ENCODE data around the gene PDIA5.
A peak's percentile ranks its signal among the peaks of the same experiment; 100 is the strongest.

The PDIA5 gene

GRCh38 chr3:123158330-123158729, 91.5 kb downstream of the PDIA5 start:
- H3K27me3 ChIP-seq (replicated peaks): no peaks in the 10 kb centered on the region
- H3K36me3 ChIP-seq (replicated peaks): peaks cover 57% of the 10 kb centered on the region
- H3K27ac ChIP-seq: no peak overlapping the region
- in situ Hi-C loops (cut with HindIII; ENCODE audit: low pct_ligation_motif_present, low sequenced_read_pairs): no loop called here
- no peak overlapping the region for H3K4me3 ChIP-seq (ENCODE audit: low read depth, low read length)
- no peak for TF ChIP-seq CTCF (IDR thresholded peaks at IDR 0.05; ENCODE audit: low read depth, low read length, missing control alignments)
- no peak for DNase-seq

- TF ChIP-seq CTCF (IDR thresholded peaks at IDR 0.05; ENCODE audit: low read depth, low read length, missing control alignments): no peak
- H3K27me3 ChIP-seq (replicated peaks): no peaks in the 10 kb centered on the region
- H3K27ac ChIP-seq: no peak overlapping the region
- H3K4me3 ChIP-seq (ENCODE audit: low read depth, low read length): no peak overlapping the region
- H3K36me3 ChIP-seq (replicated peaks): peaks cover 60% of the 10 kb centered on the region
- DNase-seq: no peak
- in situ Hi-C loops (cut with HindIII; ENCODE audit: low pct_ligation_motif_present, low sequenced_read_pairs): no loop called here
Observed at GRCh38 chr3:123158899-123159390, 92.1 kb downstream of the PDIA5 start.

GRCh38 chr3:123159926-123160635, 93.3 kb downstream of the PDIA5 start:
- DNase-seq: peak; percentile 24
- no peak for TF ChIP-seq CTCF (IDR thresholded peaks at IDR 0.05; ENCODE audit: low read depth, low read length, missing control alignments)
- H3K27ac ChIP-seq: no peak overlapping the region
- H3K27me3 ChIP-seq (replicated peaks): no peaks in the 10 kb centered on the region
- H3K4me3 ChIP-seq (ENCODE audit: low read depth, low read length): no peak overlapping the region
- peaks cover 64% of the 10 kb centered on the region for H3K36me3 ChIP-seq (replicated peaks)
- in situ Hi-C loops (cut with HindIII; ENCODE audit: low pct_ligation_motif_present, low sequenced_read_pairs): no loop called here

GRCh38 chr3:123161167-123161566, 94.3 kb downstream of the PDIA5 start:
- DNase-seq: no peak
- peaks cover 58% of the 10 kb centered on the region for H3K36me3 ChIP-seq (replicated peaks)
- H3K27me3 ChIP-seq (replicated peaks): no peaks in the 10 kb centered on the region
- peak; percentile 22 for TF ChIP-seq CTCF (IDR thresholded peaks at IDR 0.05; ENCODE audit: low read depth, low read length, missing control alignments)
- H3K27ac ChIP-seq: no peak overlapping the region
- in situ Hi-C loops (cut with HindIII; ENCODE audit: low pct_ligation_motif_present, low sequenced_read_pairs): no loop called here
- H3K4me3 ChIP-seq (ENCODE audit: low read depth, low read length): no peak overlapping the region

- Histone ChIP-seq H3K27me3 (replicated peaks) (no peaks in the 10 kb centered on the region), H3K36me3 (replicated peaks) (peaks cover 56% of the 10 kb centered on the region), H3K4me3 (ENCODE audit: low read depth, low read length) (no peak overlapping the region), H3K27ac (no peak overlapping the region)
- in situ Hi-C loops (cut with HindIII; ENCODE audit: low pct_ligation_motif_present, low sequenced_read_pairs): no loop called here
- no peak for TF ChIP-seq CTCF (IDR thresholded peaks at IDR 0.05; ENCODE audit: low read depth, low read length, missing control alignments)
- DNase-seq: no peak
Observed at GRCh38 chr3:123163141-123163540, 96.3 kb downstream of the PDIA5 start.

- TF ChIP-seq CTCF (IDR thresholded peaks at IDR 0.05; ENCODE audit: low read depth, low read length, missing control alignments): no peak
- in situ Hi-C loops (cut with HindIII; ENCODE audit: low pct_ligation_motif_present, low sequenced_read_pairs): no loop called here
- peaks cover 53% of the 10 kb centered on the region for H3K36me3 ChIP-seq (replicated peaks)
- H3K27me3 ChIP-seq (replicated peaks): no peaks in the 10 kb centered on the region
- no peak overlapping the region for H3K4me3 ChIP-seq (ENCODE audit: low read depth, low read length)
- no peak for DNase-seq
- no peak overlapping the region for H3K27ac ChIP-seq
Observed at GRCh38 chr3:123165163-123165562, 98.3 kb downstream of the PDIA5 start.

All from brain microvascular endothelial cell (primary cell).